Nephron (organoid): ENCODE results near the gene PCDHA7.

Source experiments
- H3K27ac Mint-ChIP-seq, 3 experiments: 2 replicates each; pipeline ENCODE4 v1.8.0; 2020; ENCODE audit warnings: mixed read lengths in 3 of 3, mild to moderate bottlenecking in 2 of 3, moderate library complexity in 1 of 3
- H3K27me3 Mint-ChIP-seq: 2 replicates; pipeline ENCODE4 v1.8.0; 2021; ENCODE audit warnings: low read depth, mild to moderate bottlenecking, moderate library complexity, mixed read lengths
- H3K36me3 Mint-ChIP-seq: 2 replicates; pipeline ENCODE4 v1.8.0; 2020; ENCODE audit warnings: low read depth, mixed read lengths
- H3K4me1 Mint-ChIP-seq: 2 replicates; pipeline ENCODE4 v1.8.0; 2020; ENCODE audit warnings: mixed read lengths
- H3K4me3 Mint-ChIP-seq, 3 experiments: 2 replicates each; pipeline ENCODE4 v1.8.0; 2020; ENCODE audit warnings: mild to moderate bottlenecking in 3 of 3, mixed read lengths in 3 of 3, moderate library complexity in 2 of 3
- H3K9me3 Mint-ChIP-seq: 2 replicates; pipeline ENCODE4 v1.8.0; 2020; ENCODE audit warnings: mixed read lengths
- CTCF ChIP-seq, 3 experiments: fragments of 200-600 bp; sonication (generic); IDR thresholded peaks; one replicate each; pipeline ENCODE4 v1.5.0; 2021; ENCODE audit warnings: antibody characterized with exemption in 3 of 3; ENCODE audit not compliant: unreplicated experiment in 3 of 3

Gene PCDHA7

GRCh38 chr5:140857177-140857986 is 23.3 kb downstream of the PCDHA7 start:
- Mint-ChIP-seq H3K9me3 (peaks cover 70% of the 10 kb centered on the region), H3K27ac (no peak overlapping the region), H3K36me3 (peaks cover 89% of the 10 kb centered on the region)

DNA sequence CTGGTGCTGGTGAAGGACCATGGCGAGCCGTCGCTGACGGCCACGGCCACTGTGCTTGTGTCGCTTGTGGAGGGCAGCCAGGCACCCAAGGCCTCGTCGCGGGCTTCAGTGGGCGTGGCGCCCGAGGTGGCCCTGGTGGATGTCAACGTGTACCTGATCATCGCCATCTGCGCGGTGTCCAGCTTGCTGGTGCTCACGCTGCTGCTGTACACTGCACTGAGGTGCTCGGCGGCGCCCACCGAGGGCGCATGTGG is 23.8 kb downstream of the PCDHA7 start:
- Mint-ChIP-seq H3K27ac (no peak overlapping the region), H3K4me1 (no peaks in the 10 kb centered on the region), H3K9me3 (peaks cover 72% of the 10 kb centered on the region), H3K4me3 (no peak overlapping the region), H3K36me3 (peaks cover 89% of the 10 kb centered on the region), H3K27me3 (no peaks in the 10 kb centered on the region)
- TF ChIP-seq CTCF (IDR thresholded peaks at IDR 0.05; ENCODE audit: unreplicated experiment in 3 of 3): no peak

More at GRCh38 chr5:140857177-140857986, 23.3 kb downstream of the PCDHA7 start:
- no peaks in the 10 kb centered on the region for H3K27me3 Mint-ChIP-seq
- no peak for TF ChIP-seq CTCF (IDR thresholded peaks at IDR 0.05; ENCODE audit: unreplicated experiment in 3 of 3)
- no peaks in the 10 kb centered on the region for H3K4me1 Mint-ChIP-seq
- no peak overlapping the region for H3K4me3 Mint-ChIP-seq

GRCh38 chr5:140862441-140863295 is 28.6 kb downstream of the PCDHA7 start:
- Mint-ChIP-seq H3K4me3 (no peak overlapping the region), H3K4me1 (no peaks in the 10 kb centered on the region), H3K27ac (no peak overlapping the region), H3K36me3 (peaks cover 83% of the 10 kb centered on the region), H3K9me3 (peaks cover 57% of the 10 kb centered on the region), H3K27me3 (no peaks in the 10 kb centered on the region)
- no peak for TF ChIP-seq CTCF (IDR thresholded peaks at IDR 0.05; ENCODE audit: unreplicated experiment in 3 of 3)

DNA sequence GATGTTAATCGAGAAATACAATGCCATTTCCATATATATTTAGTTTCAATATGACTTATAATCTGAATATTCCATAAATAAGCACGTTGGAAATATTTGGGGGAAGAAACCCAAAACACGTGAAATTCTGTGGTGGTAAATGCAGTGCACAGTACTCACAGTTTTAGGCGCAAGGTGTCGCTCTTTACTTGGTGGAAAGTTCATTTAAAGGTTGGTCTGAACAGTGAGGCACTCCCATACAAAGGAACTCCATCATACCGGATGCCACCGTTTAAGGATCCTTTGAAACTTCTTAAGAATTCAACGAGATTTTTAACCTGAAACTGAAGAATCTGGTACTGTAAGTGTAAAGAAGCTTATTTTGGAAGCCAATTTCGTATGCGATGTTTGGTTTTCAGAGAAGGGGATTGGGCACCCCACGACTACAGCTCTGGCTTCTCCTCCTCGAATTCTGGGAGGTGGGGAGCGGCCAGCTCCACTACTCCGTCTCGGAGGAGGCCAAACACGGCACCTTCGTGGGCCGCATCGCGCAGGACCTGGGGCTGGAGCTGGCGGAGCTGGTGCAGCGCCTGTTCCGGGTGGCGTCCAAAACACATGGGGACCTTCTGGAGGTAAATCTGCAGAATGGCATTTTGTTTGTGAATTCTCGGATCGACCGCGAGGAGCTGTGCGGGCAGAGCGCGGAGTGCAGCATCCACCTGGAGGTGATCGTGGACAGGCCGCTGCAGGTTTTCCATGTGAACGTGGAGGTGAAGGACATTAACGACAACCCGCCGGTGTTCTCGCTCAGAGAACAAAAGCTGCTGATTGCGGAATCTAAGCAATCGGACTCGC is 34.9 kb downstream of the PCDHA7 start, which contains the start of gene PCDHA11:
PCDHA11 (plus strand) TSS at position 237 of the 834 bp plus-strand sequence; CDS start at position 384, 147 bp downstream.
- Mint-ChIP-seq H3K27me3 (no peaks in the 10 kb centered on the region), H3K27ac (peak within 1 kb of the TSS in 2 of 3 experiments; percentile 75 to 83), H3K4me1 (no peaks in the 10 kb centered on the region), H3K36me3 (peaks cover 74% of the 10 kb centered on the region), H3K4me3 (peak within 1 kb of the TSS; percentile 85 to 92 (median 91)), H3K9me3 (peaks cover 32% of the 10 kb centered on the region)
- TF ChIP-seq CTCF (IDR thresholded peaks at IDR 0.05; ENCODE audit: unreplicated experiment in 3 of 3): peak; percentile 43 to 48 (median 45)

- Mint-ChIP-seq H3K4me1 (no peaks in the 10 kb centered on the region), H3K27me3 (no peaks in the 10 kb centered on the region), H3K9me3 (peaks cover 34% of the 10 kb centered on the region), H3K36me3 (peaks cover 74% of the 10 kb centered on the region), H3K27ac (peak overlapping the region in 1 of 3 experiments; percentile 48), H3K4me3 (peak overlapping the region; percentile 85 to 92 (median 91))
- TF ChIP-seq CTCF (IDR thresholded peaks at IDR 0.05; ENCODE audit: unreplicated experiment in 3 of 3): peak in 2 of 3 experiments; percentile 0 to 27
Measured at GRCh38 chr5:140869555-140869886, 35.5 kb downstream of the PCDHA7 start.
